Suprapubic skin (tissue), 4 donors: ENCODE measurements around the gene SIPA1L3. TPM values are rescaled to one million over a fixed set of nuclear protein-coding genes. Genes with fewer than 3 reads are reported as not detected.

Experiments
- DNase-seq, 2 donors: peaks; one replicate each; pipeline ENCODE4 v3.0.0-alpha.2; 2019; ENCODE audit warnings: low spot score in 2 of 2
- H3K27ac ChIP-seq: fragments of 200-600 bp; sonication (generic); one replicate; pipeline ENCODE4 v1.5.1; 2019
- H3K27me3 ChIP-seq: fragments of 200-600 bp; sonication (generic); one replicate; pipeline ENCODE4 v1.5.1; 2019
- H3K36me3 ChIP-seq: fragments of 200-600 bp; sonication (generic); one replicate; pipeline ENCODE4 v1.5.1; 2019
- H3K4me1 ChIP-seq: fragments of 200-600 bp; sonication (generic); one replicate; pipeline ENCODE4 v1.5.1; 2019
- H3K4me3 ChIP-seq: fragments of 200-600 bp; sonication (generic); one replicate; pipeline ENCODE4 v1.5.1; 2019; ENCODE audit warnings: mild to moderate bottlenecking
- H3K9me3 ChIP-seq: fragments of 200-600 bp; sonication (generic); one replicate; pipeline ENCODE4 v1.5.1; 2019
- EP300 ChIP-seq: sonication (generic); formaldehyde crosslinking; IDR thresholded peaks from one replicate; pipeline ENCODE4 v1.6.1; 2017; ENCODE audit warnings: antibody characterized with exemption
- POLR2A ChIP-seq, 2 donors: fragments of 450-650 bp; IDR thresholded peaks; one replicate each; pipeline ENCODE4 v1.6.1; 2017; ENCODE audit warnings: antibody characterized with exemption in 2 of 2, mild to moderate bottlenecking in 2 of 2, moderate library complexity in 2 of 2
- POLR2AphosphoS5 ChIP-seq, 3 donors: sonication (generic); formaldehyde crosslinking; IDR thresholded peaks; one replicate each; pipeline ENCODE4 v1.6.1; 2017; ENCODE audit warnings: antibody characterized with exemption in 3 of 3
- WGBS: methylation state at CpG from one replicate; pipeline ENCODE4 v1.1.5; 2018; 5-methylcytosine and 5-hydroxymethylcytosine counted together
- total RNA-seq, 4 donors: library from RNA; depleted of rRNA; stranded (reverse); fragments of >200 nt; gene quantifications; one replicate each; pipeline ENCODE4 v1.1.0, GENCODE V29; 2016
- TF ChIP-seq, protein P1 (sequence below), 2 donors: fragments of 200-600 bp in 1 of 2; fragments of 450-650 bp in 1 of 2; sonication (generic) in 1 of 2; IDR thresholded peaks; one replicate each; pipeline ENCODE4 v1.5.1; 2016 to 2019; ENCODE audit warnings: antibody characterized with exemption in 2 of 2, mild to moderate bottlenecking in 1 of 2, moderate library complexity in 1 of 2

Gene SIPA1L3
- total RNA-seq, 4 donors from 2014 or later: 52.6 to 92.1 (median 81.8) TPM

DNA sequence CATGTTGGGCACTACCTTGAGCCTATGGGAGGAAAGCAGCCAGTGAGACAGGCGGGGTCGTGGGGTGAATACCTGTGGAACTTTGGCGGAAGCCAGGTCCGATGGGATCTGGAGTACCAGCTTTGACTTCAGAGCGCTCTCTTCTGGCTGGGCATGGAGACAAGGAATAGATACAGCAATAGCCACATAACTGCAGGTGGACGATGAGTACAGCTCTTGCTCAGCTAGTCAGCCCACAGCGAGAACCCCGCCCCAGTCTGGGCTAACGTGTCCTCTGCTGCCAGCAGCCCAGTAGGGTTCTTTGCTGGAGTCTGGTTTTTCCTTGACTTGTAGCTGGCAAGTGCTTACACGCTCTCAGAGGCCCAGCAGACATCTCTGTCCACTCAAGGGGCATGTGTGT lies 83.4 kb downstream of the SIPA1L3 start:
- H3K27me3 ChIP-seq: no peaks in the 10 kb centered on the region
- H3K36me3 ChIP-seq: no peaks in the 10 kb centered on the region
- 79% methylated on average over 7 of the region's 10 CpGs for WGBS
- H3K27ac ChIP-seq: no peak overlapping the region
- H3K9me3 ChIP-seq: no peaks in the 10 kb centered on the region
- TF ChIP-seq POLR2A (IDR thresholded peaks at IDR 0.05) (no peak), POLR2AphosphoS5 (IDR thresholded peaks at IDR 0.05) (no peak), EP300 (no peak)
- TF ChIP-seq, protein P1, sequence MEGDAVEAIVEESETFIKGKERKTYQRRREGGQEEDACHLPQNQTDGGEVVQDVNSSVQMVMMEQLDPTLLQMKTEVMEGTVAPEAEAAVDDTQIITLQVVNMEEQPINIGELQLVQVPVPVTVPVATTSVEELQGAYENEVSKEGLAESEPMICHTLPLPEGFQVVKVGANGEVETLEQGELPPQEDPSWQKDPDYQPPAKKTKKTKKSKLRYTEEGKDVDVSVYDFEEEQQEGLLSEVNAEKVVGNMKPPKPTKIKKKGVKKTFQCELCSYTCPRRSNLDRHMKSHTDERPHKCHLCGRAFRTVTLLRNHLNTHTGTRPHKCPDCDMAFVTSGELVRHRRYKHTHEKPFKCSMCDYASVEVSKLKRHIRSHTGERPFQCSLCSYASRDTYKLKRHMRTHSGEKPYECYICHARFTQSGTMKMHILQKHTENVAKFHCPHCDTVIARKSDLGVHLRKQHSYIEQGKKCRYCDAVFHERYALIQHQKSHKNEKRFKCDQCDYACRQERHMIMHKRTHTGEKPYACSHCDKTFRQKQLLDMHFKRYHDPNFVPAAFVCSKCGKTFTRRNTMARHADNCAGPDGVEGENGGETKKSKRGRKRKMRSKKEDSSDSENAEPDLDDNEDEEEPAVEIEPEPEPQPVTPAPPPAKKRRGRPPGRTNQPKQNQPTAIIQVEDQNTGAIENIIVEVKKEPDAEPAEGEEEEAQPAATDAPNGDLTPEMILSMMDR (IDR thresholded peaks at IDR 0.05): no peak
- peaks cover 22% of the 10 kb centered on the region for H3K4me1 ChIP-seq
- H3K4me3 ChIP-seq: no peak overlapping the region
- DNase-seq: no peak

GRCh38 chr19:37991176-37991835 lies 84.3 kb downstream of the SIPA1L3 start:
- no peak overlapping the region for H3K27ac ChIP-seq
- H3K36me3 ChIP-seq: no peaks in the 10 kb centered on the region
- H3K4me3 ChIP-seq: no peak overlapping the region
- no peak for DNase-seq
- 52% methylated on average over 10 of the region's 10 CpGs for WGBS
- H3K4me1 ChIP-seq: peaks cover 21% of the 10 kb centered on the region
- no peak for TF ChIP-seq EP300
- no peak for TF ChIP-seq POLR2A (IDR thresholded peaks at IDR 0.05)
- TF ChIP-seq, protein P1 (IDR thresholded peaks at IDR 0.05): no peak
- no peak for TF ChIP-seq POLR2AphosphoS5 (IDR thresholded peaks at IDR 0.05)
- H3K9me3 ChIP-seq: no peaks in the 10 kb centered on the region
- no peaks in the 10 kb centered on the region for H3K27me3 ChIP-seq

GRCh38 chr19:37991841-37992248 lies 84.8 kb downstream of the SIPA1L3 start:
- Histone ChIP-seq H3K36me3 (no peaks in the 10 kb centered on the region), H3K27me3 (no peaks in the 10 kb centered on the region), H3K27ac (no peak overlapping the region), H3K4me3 (no peak overlapping the region), H3K9me3 (no peaks in the 10 kb centered on the region), H3K4me1 (peaks cover 17% of the 10 kb centered on the region)
- DNase-seq: no peak
- WGBS: 44% methylated on average over 3 of the region's 4 CpGs
- TF ChIP-seq POLR2A (IDR thresholded peaks at IDR 0.05) (no peak), EP300 (no peak), POLR2AphosphoS5 (IDR thresholded peaks at IDR 0.05) (no peak)
- TF ChIP-seq, protein P1 (IDR thresholded peaks at IDR 0.05): no peak

GRCh38 chr19:37992761-37993160 lies 85.8 kb downstream of the SIPA1L3 start:
- Histone ChIP-seq H3K9me3 (no peaks in the 10 kb centered on the region), H3K4me3 (no peak overlapping the region), H3K27me3 (no peaks in the 10 kb centered on the region), H3K4me1 (peaks cover 14% of the 10 kb centered on the region), H3K27ac (no peak overlapping the region), H3K36me3 (no peaks in the 10 kb centered on the region)
- no peak for TF ChIP-seq POLR2AphosphoS5 (IDR thresholded peaks at IDR 0.05)
- TF ChIP-seq, protein P1 (IDR thresholded peaks at IDR 0.05): no peak
- no peak for TF ChIP-seq EP300
- TF ChIP-seq POLR2A (IDR thresholded peaks at IDR 0.05): no peak
- DNase-seq: no peak
- 95% methylated on average over 5 of the region's 9 CpGs for WGBS

GRCh38 chr19:37994823-37995130 lies 87.8 kb downstream of the SIPA1L3 start:
- H3K9me3 ChIP-seq: no peaks in the 10 kb centered on the region
- DNase-seq: no peak
- TF ChIP-seq POLR2AphosphoS5 (IDR thresholded peaks at IDR 0.05): no peak
- TF ChIP-seq EP300: no peak
- no peak for TF ChIP-seq POLR2A (IDR thresholded peaks at IDR 0.05)
- TF ChIP-seq, protein P1 (IDR thresholded peaks at IDR 0.05): no peak
- H3K27me3 ChIP-seq: no peaks in the 10 kb centered on the region
- H3K4me1 ChIP-seq: peaks cover 26% of the 10 kb centered on the region
- WGBS: 84% methylated on average over 8 of the region's 8 CpGs
- no peak overlapping the region for H3K4me3 ChIP-seq
- H3K27ac ChIP-seq: no peak overlapping the region
- no peaks in the 10 kb centered on the region for H3K36me3 ChIP-seq
